Stomach (tissue), 4 donors: ENCODE measurements around the gene RERE.

Source experiments
- EP300 ChIP-seq: sonication (generic); formaldehyde crosslinking; IDR thresholded peaks from one replicate; pipeline ENCODE4 v1.6.1; 2017; ENCODE audit warnings: antibody characterized with exemption
- POLR2A ChIP-seq, 4 donors: fragments of 450-650 bp; IDR thresholded peaks; one replicate each; pipeline ENCODE4 v1.6.1; 2016; ENCODE audit warnings: antibody characterized with exemption in 4 of 4, control low read depth in 2 of 4, mild to moderate bottlenecking in 1 of 4, moderate library complexity in 1 of 4
- POLR2AphosphoS5 ChIP-seq, 3 donors: sonication (generic); formaldehyde crosslinking; IDR thresholded peaks; one replicate each; pipeline ENCODE4 v1.6.1; 2016; ENCODE audit warnings: antibody characterized with exemption in 3 of 3
- TF ChIP-seq, protein P1 (sequence below), 7 experiments: fragments of 450-650 bp in 4 of 7; fragments of 200-600 bp in 3 of 7; sonication (generic) in 3 of 7; IDR thresholded peaks; one replicate each; pipeline ENCODE4 v1.5.1; 2016 to 2019; ENCODE audit warnings: antibody characterized with exemption in 7 of 7, control low read depth in 2 of 7, mild to moderate bottlenecking in 1 of 7

DNA sequence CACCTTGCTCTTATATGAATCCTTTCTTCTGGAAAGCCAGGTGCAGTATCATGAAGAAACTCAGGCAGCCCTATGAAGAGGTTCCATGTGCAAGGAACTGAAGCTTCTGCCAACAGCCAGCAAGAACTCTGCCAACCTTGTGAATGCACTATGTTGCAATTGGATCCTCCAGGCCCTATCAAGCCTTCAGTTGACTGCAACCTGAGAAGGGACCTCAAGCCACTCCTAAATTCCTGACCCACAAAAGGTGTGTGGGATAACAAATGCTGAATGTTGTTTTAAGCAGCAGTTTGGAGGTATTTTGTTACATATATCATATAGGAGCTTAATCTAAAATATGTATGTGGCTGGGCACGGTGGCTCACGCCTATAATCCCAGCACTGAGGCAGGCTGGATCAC is 84.0 kb downstream of the RERE start:
- TF ChIP-seq, protein P1, sequence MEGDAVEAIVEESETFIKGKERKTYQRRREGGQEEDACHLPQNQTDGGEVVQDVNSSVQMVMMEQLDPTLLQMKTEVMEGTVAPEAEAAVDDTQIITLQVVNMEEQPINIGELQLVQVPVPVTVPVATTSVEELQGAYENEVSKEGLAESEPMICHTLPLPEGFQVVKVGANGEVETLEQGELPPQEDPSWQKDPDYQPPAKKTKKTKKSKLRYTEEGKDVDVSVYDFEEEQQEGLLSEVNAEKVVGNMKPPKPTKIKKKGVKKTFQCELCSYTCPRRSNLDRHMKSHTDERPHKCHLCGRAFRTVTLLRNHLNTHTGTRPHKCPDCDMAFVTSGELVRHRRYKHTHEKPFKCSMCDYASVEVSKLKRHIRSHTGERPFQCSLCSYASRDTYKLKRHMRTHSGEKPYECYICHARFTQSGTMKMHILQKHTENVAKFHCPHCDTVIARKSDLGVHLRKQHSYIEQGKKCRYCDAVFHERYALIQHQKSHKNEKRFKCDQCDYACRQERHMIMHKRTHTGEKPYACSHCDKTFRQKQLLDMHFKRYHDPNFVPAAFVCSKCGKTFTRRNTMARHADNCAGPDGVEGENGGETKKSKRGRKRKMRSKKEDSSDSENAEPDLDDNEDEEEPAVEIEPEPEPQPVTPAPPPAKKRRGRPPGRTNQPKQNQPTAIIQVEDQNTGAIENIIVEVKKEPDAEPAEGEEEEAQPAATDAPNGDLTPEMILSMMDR (IDR thresholded peaks at IDR 0.05) = no peak
- TF ChIP-seq POLR2AphosphoS5 (IDR thresholded peaks at IDR 0.05) = no peak
- TF ChIP-seq EP300 = no peak
- TF ChIP-seq POLR2A (IDR thresholded peaks at IDR 0.05) = no peak
